GM12801 (cell line): ENCODE results near the gene TGFBR1.

Source experiments
- CTCF ChIP-seq: IDR thresholded peaks from one replicate; pipeline ENCODE4 v1.5.1; 2011; ENCODE audit warnings: control low read depth; ENCODE audit not compliant: insufficient read length; ENCODE audit errors: extremely low read depth

TGFBR1 gene

DNA sequence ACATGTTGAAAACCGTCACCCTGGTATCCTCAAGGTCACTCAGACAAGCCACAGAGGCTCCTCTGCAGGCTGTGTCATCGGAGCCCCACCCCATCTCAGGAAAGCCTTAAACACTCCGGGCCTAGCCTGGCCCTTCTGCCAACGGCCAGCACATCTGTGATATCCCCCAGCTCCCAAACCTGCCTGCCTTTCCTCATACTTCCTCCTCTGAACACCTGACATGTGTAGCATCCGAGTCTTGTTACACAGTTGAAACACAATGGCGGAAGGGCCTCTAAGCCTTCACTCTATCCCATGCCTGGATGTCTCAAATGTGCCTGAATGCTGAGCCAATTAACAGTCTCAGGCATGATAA lies 32.9 kb upstream of the TGFBR1 start:
- TF ChIP-seq CTCF, result no peak

- TF ChIP-seq CTCF, result no peak
Measured at GRCh38 chr9:99073347-99073746, 31.6 kb upstream of the TGFBR1 start.

DNA sequence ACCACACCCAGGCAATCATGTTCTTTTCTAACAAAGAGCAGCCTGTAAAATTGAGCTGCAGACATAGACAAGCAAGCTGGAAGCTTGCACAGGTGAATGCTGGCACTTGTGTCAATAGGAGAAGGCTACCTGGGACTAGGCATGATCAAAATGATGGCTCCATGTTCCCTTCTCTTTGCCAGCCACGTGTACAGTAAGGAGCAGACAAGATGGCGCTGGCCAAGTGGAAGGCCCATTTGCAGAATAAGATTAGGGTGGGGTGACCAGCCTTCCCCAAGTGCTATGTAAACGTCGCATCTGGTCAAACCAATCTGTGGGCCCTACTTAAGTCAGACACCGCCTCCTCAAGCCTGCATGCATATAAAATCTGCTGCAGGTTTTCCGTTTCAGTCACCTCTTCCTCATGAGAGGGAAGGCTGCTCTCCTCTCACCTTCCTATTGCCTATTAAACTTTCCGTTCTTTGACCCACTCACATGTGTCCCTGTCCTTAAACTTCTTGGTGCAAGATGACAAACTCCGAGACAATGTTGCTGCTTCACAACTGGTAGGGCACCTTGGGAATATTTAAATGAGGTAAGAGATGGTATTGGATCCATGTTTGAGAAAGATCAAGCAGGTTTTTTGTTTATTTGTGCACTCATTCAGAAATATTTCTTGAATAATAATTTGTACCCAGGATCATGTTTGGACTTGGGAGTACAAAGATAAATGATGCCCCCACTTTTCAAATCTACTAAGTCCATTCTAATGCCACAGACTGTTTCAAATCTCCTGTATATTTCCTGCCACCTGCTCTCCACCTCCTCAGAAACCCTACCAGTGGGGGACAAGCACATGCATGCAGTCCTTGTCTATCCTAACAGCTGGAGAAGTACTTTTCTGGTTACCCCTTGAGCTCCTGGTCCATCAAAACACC lies 30.7 kb upstream of the TGFBR1 start:
- no peak for TF ChIP-seq CTCF

GRCh38 chr9:99074902-99075245 lies 30.0 kb upstream of the TGFBR1 start:
- TF ChIP-seq CTCF, result no peak

DNA sequence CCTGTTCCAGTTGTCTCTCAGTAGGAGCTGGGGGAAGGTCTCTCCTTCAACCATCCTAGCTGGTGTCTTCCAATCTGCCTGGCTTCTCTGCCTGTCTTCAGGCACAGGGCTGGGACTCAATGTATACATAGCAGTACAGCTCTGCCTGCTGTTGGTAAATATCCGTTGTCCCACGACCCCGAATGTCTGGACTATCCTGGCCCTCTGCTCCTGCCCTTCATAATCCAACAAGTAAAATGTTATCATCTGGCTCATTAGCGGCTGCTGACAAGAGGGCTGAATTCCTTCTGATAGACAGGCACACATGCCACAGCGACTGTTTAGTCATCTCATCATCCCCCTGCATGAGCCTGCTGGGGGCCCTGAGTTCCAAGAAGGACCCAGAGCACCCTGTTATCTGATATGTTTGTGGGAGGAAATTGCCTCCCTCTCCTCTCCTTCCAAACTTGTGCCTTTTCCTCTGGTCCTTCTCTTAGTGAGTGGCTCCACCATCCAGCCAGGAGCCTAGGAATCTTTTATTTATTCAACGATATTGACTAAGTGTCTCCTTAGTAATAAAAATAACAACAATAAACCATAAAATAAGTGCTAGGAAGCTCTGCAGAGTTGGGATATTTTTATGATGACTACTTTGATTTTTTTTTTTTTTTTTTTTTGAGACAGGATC lies 29.5 kb upstream of the TGFBR1 start:
- no peak for TF ChIP-seq CTCF

DNA sequence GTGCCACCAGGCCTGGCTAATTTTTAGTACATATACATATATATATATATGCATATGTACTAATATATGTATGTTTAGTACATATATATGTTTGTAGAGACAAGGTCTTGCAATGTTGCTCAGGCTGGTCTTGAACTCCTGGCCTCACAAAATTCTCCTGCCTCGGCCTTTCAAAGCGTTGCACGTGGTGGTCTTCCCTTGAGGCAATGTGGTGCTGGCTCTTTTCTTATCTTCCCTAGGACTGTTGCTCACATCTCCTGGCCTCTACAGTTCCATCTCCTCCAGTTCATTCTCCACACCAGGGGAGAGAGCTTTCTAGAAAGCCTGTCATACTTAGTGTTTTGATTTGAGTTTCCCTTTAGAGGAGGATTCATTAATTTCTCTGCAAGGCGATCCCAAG lies 28.9 kb upstream of the TGFBR1 start:
- no peak for TF ChIP-seq CTCF

DNA sequence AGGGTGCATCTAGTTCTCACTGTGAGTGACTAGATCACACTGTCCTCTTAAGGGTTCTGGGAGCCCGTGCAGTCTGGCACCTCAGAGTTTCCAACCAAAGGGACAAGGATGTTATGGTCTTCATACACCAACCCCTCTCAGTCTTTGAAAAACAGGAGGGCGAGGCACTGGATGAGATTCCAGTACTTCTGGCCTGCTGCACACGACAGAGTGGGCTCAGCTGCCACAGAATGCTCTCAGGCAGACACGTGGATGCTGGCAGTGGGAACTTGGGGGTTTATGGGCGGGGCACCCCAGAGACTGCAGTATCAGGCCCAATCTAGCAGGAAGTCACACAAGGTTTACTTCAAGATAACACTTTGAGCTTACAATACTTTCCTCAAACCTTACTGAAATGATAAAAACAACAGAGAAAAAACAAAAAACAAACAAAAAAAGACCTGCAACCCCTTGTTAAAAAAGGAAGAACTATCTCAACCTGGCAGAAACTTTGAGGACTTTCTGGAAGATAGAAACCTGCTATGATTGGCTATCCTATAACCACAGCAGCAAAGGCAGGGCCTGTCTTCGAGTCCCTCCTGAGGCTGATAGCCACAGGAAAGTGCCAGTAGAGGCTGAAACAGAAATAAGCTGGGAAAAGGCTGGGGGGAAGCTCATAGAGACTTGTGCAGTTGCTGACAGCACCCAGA lies 28.3 kb upstream of the TGFBR1 start:
- TF ChIP-seq CTCF, result no peak
